Glutamatergic neuron (in vitro differentiated cells): ENCODE measurements around the gene ENO1. TPM values are rescaled to one million over a fixed set of nuclear protein-coding genes. Genes with fewer than 3 reads are reported as not detected.

Experiments
- DNase-seq: peaks from one replicate; pipeline ENCODE4 v3.0.0; 2022
- H3K27ac Mint-ChIP-seq: one replicate; pipeline ENCODE4 v1.8.0; 2020; ENCODE audit warnings: mild to moderate bottlenecking, mixed read lengths, inconsistent platforms; ENCODE audit not compliant: unreplicated experiment
- H3K27me3 Mint-ChIP-seq: one replicate; pipeline ENCODE4 v1.8.0; 2020; ENCODE audit warnings: mild to moderate bottlenecking, moderate library complexity, mixed read lengths, inconsistent platforms; ENCODE audit not compliant: unreplicated experiment
- H3K36me3 Mint-ChIP-seq: one replicate; pipeline ENCODE4 v1.8.0; 2020; ENCODE audit warnings: mild to moderate bottlenecking, mixed read lengths, inconsistent platforms; ENCODE audit not compliant: unreplicated experiment
- H3K4me1 Mint-ChIP-seq: one replicate; pipeline ENCODE4 v1.8.0; 2020; ENCODE audit warnings: mild to moderate bottlenecking, low read depth, mixed read lengths, inconsistent platforms; ENCODE audit not compliant: unreplicated experiment
- H3K4me3 Mint-ChIP-seq: one replicate; pipeline ENCODE4 v1.8.0; 2020; ENCODE audit warnings: mild to moderate bottlenecking, mixed read lengths, inconsistent platforms; ENCODE audit not compliant: unreplicated experiment
- H3K9me3 Mint-ChIP-seq: one replicate; pipeline ENCODE4 v1.8.0; 2020; ENCODE audit warnings: mild to moderate bottlenecking, moderate library complexity, mixed read lengths, inconsistent platforms; ENCODE audit not compliant: unreplicated experiment
- total RNA-seq: library from RNA; stranded (reverse); fragmentation: NEBNext Ultra II Directional; extraction: Animal tissue kit (Norgen Biotek cat#: 25700); gene quantifications from one replicate; pipeline ENCODE4 v1.2.1, GENCODE V29; 2021; ENCODE audit not compliant: unreplicated experiment
- TF ChIP-seq, protein P1 (sequence below): fragments of 200-600 bp; sonication (generic); IDR thresholded peaks from one replicate; pipeline ENCODE4 v1.5.0; 2021; ENCODE audit not compliant: partially characterized antibody, unreplicated experiment

The ENO1 gene
- total RNA-seq, 1 donor from 2014 or later: 357 TPM

DNA sequence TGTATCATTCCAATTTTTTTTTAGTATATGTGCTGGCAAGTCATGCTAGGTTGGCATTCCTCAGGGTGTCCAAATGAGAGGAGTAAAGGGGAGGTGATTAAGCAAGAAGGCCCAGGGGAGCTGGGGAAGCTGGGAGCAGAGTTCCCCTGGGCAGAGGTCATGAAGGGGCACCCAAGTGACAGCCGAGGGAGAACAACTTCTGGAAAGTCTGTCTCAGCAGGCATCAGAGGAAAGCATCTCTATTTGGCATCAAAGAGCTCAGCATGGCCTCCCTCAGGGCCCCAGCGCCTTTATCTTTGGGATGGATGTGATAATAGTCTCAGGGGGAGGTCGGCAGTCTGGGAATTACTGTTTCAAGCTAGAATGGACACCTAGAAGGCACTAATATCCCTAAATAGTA lies 5.0 kb upstream of the ENO1 start:
- Mint-ChIP-seq H3K4me1 (peaks cover 7% of the 10 kb centered on the region), H3K27ac (no peak overlapping the region), H3K4me3 (no peak overlapping the region)

DNA sequence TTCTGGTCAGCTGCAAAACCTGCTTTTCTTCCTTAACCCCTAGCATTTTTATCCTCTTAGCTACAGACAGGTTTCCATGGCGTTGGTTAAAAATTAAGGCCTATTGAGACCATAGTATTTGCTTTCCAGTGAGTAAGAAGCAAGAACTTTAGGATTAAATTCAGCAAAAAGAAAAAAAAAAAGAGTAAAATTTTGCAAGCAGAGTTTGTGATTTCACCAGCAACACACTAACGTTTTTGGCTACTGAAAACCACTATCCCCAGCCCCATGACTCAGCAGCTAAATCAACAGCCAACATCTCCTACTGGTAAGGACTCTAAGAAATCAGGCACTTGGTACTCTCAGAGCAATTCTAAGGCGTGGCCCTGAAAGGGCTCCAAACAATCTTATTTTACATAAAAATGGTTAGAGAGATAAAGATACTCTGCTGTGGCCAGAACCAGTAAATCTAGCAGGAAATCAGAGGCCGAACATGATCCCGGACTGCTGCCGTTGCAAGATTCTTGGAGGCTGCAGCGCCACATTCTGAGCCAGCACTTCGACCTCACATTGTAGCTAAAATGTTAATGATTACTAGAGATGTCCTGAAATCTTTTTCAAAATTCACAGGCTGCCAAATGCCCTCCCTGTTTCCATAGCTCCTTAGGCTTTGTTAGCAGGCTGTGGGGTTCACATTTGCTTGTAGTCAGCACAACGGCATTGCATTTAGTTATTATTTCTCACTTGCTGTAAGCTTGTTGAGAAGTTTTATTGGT lies 1.6 kb upstream of the ENO1 start:
- no peak overlapping the region for H3K27ac Mint-ChIP-seq
- H3K36me3 Mint-ChIP-seq: no peaks in the 10 kb centered on the region
- peaks cover 7% of the 10 kb centered on the region for H3K4me1 Mint-ChIP-seq
- H3K27me3 Mint-ChIP-seq: peaks cover 5% of the 10 kb centered on the region
- TF ChIP-seq, protein P1, sequence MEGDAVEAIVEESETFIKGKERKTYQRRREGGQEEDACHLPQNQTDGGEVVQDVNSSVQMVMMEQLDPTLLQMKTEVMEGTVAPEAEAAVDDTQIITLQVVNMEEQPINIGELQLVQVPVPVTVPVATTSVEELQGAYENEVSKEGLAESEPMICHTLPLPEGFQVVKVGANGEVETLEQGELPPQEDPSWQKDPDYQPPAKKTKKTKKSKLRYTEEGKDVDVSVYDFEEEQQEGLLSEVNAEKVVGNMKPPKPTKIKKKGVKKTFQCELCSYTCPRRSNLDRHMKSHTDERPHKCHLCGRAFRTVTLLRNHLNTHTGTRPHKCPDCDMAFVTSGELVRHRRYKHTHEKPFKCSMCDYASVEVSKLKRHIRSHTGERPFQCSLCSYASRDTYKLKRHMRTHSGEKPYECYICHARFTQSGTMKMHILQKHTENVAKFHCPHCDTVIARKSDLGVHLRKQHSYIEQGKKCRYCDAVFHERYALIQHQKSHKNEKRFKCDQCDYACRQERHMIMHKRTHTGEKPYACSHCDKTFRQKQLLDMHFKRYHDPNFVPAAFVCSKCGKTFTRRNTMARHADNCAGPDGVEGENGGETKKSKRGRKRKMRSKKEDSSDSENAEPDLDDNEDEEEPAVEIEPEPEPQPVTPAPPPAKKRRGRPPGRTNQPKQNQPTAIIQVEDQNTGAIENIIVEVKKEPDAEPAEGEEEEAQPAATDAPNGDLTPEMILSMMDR: no peak
- H3K4me3 Mint-ChIP-seq: peak overlapping the region; percentile 90
- no peak for DNase-seq
- H3K9me3 Mint-ChIP-seq: peaks cover 4% of the 10 kb centered on the region

More for the DNA sequence above, 5.0 kb upstream of the ENO1 start:
- Mint-ChIP-seq H3K36me3 (no peaks in the 10 kb centered on the region), H3K27me3 (peaks cover 3% of the 10 kb centered on the region), H3K9me3 (peaks cover 4% of the 10 kb centered on the region)
- TF ChIP-seq, protein P1: no peak
- DNase-seq: no peak

DNA sequence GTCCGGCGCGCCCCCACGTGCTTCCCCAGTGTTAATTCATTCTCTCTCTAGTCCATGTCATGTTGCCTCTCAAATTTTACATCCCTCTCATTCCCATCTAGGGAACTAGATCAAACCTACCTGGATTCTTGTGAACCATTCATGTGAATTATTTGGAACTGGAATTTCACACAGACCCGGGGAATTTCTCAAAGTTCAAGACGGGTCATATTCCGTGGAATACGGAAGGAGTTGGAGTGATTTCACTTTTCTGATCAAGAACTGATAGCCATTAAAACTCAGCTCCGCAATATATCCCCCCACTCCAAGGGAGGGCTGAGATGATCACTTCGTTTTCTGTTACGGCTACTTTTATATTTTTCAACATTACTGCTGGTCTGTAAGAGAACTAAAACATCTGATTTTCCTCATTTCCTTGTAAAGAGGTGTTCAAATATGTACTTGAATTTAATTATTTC lies 1.0 kb upstream of the ENO1 start:
- H3K4me1 Mint-ChIP-seq: peaks cover 8% of the 10 kb centered on the region
- no peaks in the 10 kb centered on the region for H3K36me3 Mint-ChIP-seq
- H3K9me3 Mint-ChIP-seq: peaks cover 4% of the 10 kb centered on the region
- H3K27ac Mint-ChIP-seq: peak overlapping the region; percentile 83
- H3K27me3 Mint-ChIP-seq: peaks cover 5% of the 10 kb centered on the region
- no peak for DNase-seq
- TF ChIP-seq, protein P1: no peak
- peak overlapping the region; percentile 90 for H3K4me3 Mint-ChIP-seq

DNA sequence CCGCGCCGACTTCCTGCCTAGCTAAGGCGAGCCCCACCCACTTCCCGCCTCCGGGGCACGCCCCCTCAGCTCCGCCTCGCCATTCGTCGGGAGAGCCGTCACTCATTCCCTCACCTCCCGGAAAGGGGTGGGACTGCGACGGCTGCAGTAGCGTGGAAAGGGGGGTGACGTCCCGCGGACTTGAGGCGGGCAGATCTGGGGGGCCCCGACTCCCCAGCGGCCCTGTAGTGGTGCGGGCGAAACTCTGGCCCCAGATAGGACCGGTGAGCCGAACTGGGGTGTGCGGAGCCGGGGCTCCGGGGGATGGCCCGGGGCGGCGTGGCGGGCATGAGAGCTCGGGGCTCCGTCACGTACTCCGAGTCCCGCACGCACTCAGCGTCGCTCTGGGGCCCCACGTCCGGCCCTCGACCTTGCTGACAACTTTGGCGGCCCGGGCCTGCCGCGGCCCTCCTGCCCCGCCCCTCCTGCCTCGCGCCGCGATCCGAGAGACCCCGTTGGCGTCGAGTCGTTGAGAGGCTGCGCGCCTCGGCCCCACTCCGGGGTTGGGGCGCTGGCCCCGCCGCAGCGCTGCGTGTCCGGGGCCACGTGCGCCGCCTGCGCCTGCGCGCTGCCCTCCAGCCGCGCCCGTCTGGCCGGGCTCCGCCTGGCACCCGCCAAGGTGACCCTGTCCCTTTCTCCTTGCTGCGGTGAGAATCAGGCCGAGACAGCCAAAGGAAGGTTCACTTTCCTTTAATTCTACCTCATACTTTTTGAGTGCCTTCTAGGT lies 395 bp upstream of the ENO1 start:
- Mint-ChIP-seq H3K9me3 (peaks cover 4% of the 10 kb centered on the region), H3K4me3 (peak overlapping the region; percentile 92), H3K27me3 (peaks cover 5% of the 10 kb centered on the region), H3K4me1 (peaks cover 8% of the 10 kb centered on the region), H3K27ac (peak overlapping the region; percentile 83), H3K36me3 (no peaks in the 10 kb centered on the region)
- peak; percentile 99 for DNase-seq
- TF ChIP-seq, protein P1: no peak
